Psoas muscle (tissue), 8 donors: ENCODE data around the gene C7orf25. TPM values are rescaled to one million over a fixed set of nuclear protein-coding genes. Genes with fewer than 3 reads are reported as not detected.

Experiments
- ATAC-seq, 4 donors: fragments of 200-7000 bp; cut with Tn5 transposase; one replicate each; pipeline ENCODE4 v1.9.1; 2020; ENCODE audit warnings: moderate library complexity in 3 of 4, mild to moderate bottlenecking in 2 of 4
- DNase-seq, 2 donors: peaks; one replicate each; pipeline ENCODE4 v3.0.0-alpha.2; 2020
- H3K27ac ChIP-seq: fragments of 200-600 bp; one replicate; pipeline ENCODE4 v1.8.0; 2022
- H3K27me3 ChIP-seq, 3 donors: fragments of 200-600 bp in 1 of 3; one replicate each; pipeline versions ENCODE4 v1.6.1 to v1.8.0; 2013 to 2022; ENCODE audit warnings: low read length in 2 of 3, mild to moderate bottlenecking in 2 of 3, moderate library complexity in 1 of 3; ENCODE audit not compliant: insufficient read depth in 3 of 3
- H3K36me3 ChIP-seq, 2 donors: fragments of 200-600 bp in 1 of 2; one replicate each; pipeline versions ENCODE4 v1.6.1 to v1.8.0; 2013 to 2022; ENCODE audit warnings: low read depth in 1 of 2, mild to moderate bottlenecking in 1 of 2, moderate library complexity in 1 of 2; ENCODE audit not compliant: insufficient read depth in 1 of 2
- H3K4me1 ChIP-seq: fragments of 200-600 bp; one replicate; pipeline ENCODE4 v1.8.0; 2022
- H3K4me3 ChIP-seq: fragments of 200-600 bp; one replicate; pipeline ENCODE4 v1.8.0; 2022; ENCODE audit warnings: mild to moderate bottlenecking
- H3K9me3 ChIP-seq: fragments of 200-600 bp; one replicate; pipeline ENCODE4 v1.8.0; 2022
- CTCF ChIP-seq: fragments of 200-600 bp; IDR thresholded peaks from one replicate; pipeline ENCODE4 v1.8.0; 2022; ENCODE audit warnings: antibody characterized with exemption
- WGBS, 3 donors: extraction: QIAGEN DNeasy Blood & Tissue Kit; methylation state at CpG; one replicate each; pipeline versions ENCODE4 v1.1.6 to v1.1.7; 2013; 5-methylcytosine and 5-hydroxymethylcytosine counted together
- intact Hi-C, 2 donors: fragments of 100-400 bp; cut with DNase I; formaldehyde crosslinking; loops; one replicate each; pipeline versions ENCODE4 v1.11.0 to v1.14.2; 2022
- polyA plus RNA-seq, 3 donors: library from polyadenylated mRNA; stranded (reverse); fragments of 200-250 nt; gene quantifications; one replicate each; pipeline ENCODE4 v1.2.3, GENCODE V29; 2013
- total RNA-seq, 4 donors: library from RNA; stranded (reverse); fragmentation: NEBNext Ultra II Directional in 2 of 4; extraction: Animal tissue kit (Norgen Biotek cat#: 25700) in 2 of 4; gene quantifications; one replicate each; pipeline versions ENCODE4 v1.2.1 to v1.2.4, GENCODE V29; 2021 to 2023
- donor health status: healthy with polysubstance abuse.
- donor health status: DM: no; HTN: no; CAD: no; lungs with moderate emphysema.
- donor health status: Bipolar disorder and iron deficiency.
- donor health status: healthy.
- donor health status: DM: yes; HTN: yes; CAD: no.
- donor health status: DM: no; HTN: no; CAD: no.
- donor health status: DM: no; HTN: no; CAD: no.
- donor health status: DM: yes; HTN: yes; CAD: no.

C7orf25 gene
- total and polyA plus RNA-seq, 7 donors, result 1.3 to 5.6 (median 2.4) TPM

GRCh38 chr7:42914421-42915045, 2.7 kb upstream of the C7orf25 start:
- Histone ChIP-seq H3K27ac (no peak overlapping the region), H3K4me1 (peaks cover 6% of the 10 kb centered on the region), H3K36me3 (peaks cover 7 to 52% of the 10 kb centered on the region in 2 donors), H3K27me3 (no peaks in the 10 kb centered on the region), H3K9me3 (no peaks in the 10 kb centered on the region), H3K4me3 (no peak overlapping the region)
- intact Hi-C loops, result no loop called here
- TF ChIP-seq CTCF, result no peak
- DNase-seq, result no peak
- ATAC-seq, result no peak
- WGBS, 3 donors, result 51 to 61% (median 55%) methylated on average over 5 of the region's 5 CpGs

- ATAC-seq, result no peak
- no peak for TF ChIP-seq CTCF
- Histone ChIP-seq H3K36me3 (peaks cover 7 to 46% of the 10 kb centered on the region in 2 donors), H3K4me3 (no peak overlapping the region), H3K9me3 (no peaks in the 10 kb centered on the region), H3K27ac (no peak overlapping the region), H3K4me1 (peaks cover 6% of the 10 kb centered on the region), H3K27me3 (no peaks in the 10 kb centered on the region)
- WGBS, 3 donors, result 74 to 78% (median 74%) methylated on average over 6 of the region's 6 CpGs
- intact Hi-C loops, result no loop called here
- no peak for DNase-seq
Observed at GRCh38 chr7:42914009-42914408, 2.1 kb upstream of the C7orf25 start.

- intact Hi-C loops, result no loop called here
- 74 to 76% (median 74%) methylated on average over 2 of the region's 2 CpGs for WGBS, 3 donors
- no peak overlapping the region for H3K4me3 ChIP-seq
- peaks cover 6% of the 10 kb centered on the region for H3K4me1 ChIP-seq
- no peak overlapping the region for H3K27ac ChIP-seq
- DNase-seq (no peak), ATAC-seq (no peak)
- no peaks in the 10 kb centered on the region for H3K9me3 ChIP-seq
- peaks cover 7 to 42% of the 10 kb centered on the region in 2 donors for H3K36me3 ChIP-seq
- no peaks in the 10 kb centered on the region for H3K27me3 ChIP-seq
- TF ChIP-seq CTCF, result no peak
Observed at GRCh38 chr7:42913591-42913990, 1.7 kb upstream of the C7orf25 start.

- Histone ChIP-seq H3K36me3 (peaks cover 0 to 9% of the 10 kb centered on the region in 2 donors), H3K4me3 (no peak overlapping the region), H3K9me3 (no peaks in the 10 kb centered on the region), H3K27ac (no peak overlapping the region), H3K27me3 (no peaks in the 10 kb centered on the region), H3K4me1 (peaks cover 6% of the 10 kb centered on the region)
- DNase-seq (no peak), ATAC-seq (no peak)
- intact Hi-C loops, result no loop called here
- whole genome bisulfite sequencing, 3 donors, result 80 to 87% (median 85%) methylated on average over 2 of the region's 2 CpGs
- no peak for TF ChIP-seq CTCF
Observed at GRCh38 chr7:42910306-42910705, 1.6 kb downstream of the C7orf25 start.

GRCh38 chr7:42907316-42907715, 4.6 kb downstream of the C7orf25 start:
- ATAC-seq (no peak), DNase-seq (no peak)
- H3K27ac ChIP-seq, result no peak overlapping the region
- peaks cover 1% of the 10 kb centered on the region for H3K4me1 ChIP-seq
- H3K27me3 ChIP-seq, result no peaks in the 10 kb centered on the region
- TF ChIP-seq CTCF, result no peak
- H3K4me3 ChIP-seq, result no peak overlapping the region
- intact Hi-C loops, result no loop called here
- H3K9me3 ChIP-seq, result no peaks in the 10 kb centered on the region
- H3K36me3 ChIP-seq, result no peaks in the 10 kb centered on the region
